HG02623 (cell line): ENCODE results near the gene ARSG.
"Not testable (repeated sequence)": the region's sequence is repeated elsewhere in the genome, so short reads cannot be mapped to it uniquely, and the experiment has no call there.

Experiments
- ATAC-seq: cut with Tn5 transposase; IDR thresholded peaks from one replicate; pipeline ENCODE4 v1.9.1; 2021; ENCODE audit warnings: moderate library complexity; ENCODE audit not compliant: unreplicated experiment

Gene ARSG

DNA sequence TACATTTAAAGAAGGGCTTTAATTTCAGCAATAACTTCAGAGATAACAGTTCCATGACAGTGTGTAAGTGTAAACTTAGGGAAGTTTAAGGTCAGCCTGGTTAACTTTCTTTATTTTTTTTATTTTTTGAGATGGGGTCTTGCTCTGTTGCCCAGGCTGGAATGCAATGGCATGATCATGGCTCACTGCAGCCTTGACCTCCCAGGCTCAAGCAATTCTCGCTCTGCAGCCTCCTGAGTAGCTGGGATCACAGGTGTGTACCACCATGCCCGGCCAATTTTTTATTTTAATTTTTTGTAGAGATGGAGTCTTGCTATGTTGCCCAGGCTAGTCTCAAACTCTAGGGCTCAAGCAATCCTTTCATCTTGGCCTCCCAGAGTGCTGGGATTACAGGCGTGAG lies 15.0 kb upstream of the ARSG start:
- not testable (repeated sequence) for ATAC-seq

DNA sequence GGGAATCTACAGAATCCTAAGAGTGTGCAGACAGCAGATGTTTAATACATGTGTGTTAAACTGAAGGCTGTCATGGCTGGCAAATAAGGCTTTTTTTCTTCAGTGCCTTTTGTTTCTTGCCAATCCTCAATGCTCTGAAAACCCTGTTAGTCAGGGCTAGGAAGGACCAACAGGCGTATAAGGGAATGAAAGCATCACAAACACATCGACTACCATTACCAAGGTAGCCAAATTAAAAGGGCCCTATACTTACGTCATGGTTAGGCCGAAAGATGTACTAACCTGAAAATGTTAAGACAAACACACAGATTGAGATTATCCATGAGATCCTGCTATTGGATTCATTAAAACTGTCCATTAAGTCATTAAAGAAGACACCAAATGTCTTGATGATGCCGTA lies 13.5 kb upstream of the ARSG start:
- ATAC-seq: no peak

DNA sequence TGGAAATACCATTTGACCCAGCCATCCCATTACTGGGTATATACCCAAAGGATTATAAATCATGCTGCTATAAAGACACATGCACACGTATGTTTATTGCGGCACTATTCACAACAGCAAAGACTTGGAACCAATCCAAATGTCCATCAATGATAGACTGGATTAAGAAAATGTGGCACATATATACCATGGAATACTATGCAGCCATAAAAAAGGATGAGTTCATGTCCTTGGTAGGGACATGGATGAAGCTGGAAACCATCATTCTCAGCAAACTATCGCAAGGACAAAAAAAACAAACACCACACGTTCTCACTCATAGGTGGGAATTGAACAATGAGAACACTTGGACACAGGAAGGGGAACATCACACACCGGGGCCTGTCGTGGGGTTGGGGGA lies 9.3 kb upstream of the ARSG start:
- not testable (repeated sequence) for ATAC-seq

DNA sequence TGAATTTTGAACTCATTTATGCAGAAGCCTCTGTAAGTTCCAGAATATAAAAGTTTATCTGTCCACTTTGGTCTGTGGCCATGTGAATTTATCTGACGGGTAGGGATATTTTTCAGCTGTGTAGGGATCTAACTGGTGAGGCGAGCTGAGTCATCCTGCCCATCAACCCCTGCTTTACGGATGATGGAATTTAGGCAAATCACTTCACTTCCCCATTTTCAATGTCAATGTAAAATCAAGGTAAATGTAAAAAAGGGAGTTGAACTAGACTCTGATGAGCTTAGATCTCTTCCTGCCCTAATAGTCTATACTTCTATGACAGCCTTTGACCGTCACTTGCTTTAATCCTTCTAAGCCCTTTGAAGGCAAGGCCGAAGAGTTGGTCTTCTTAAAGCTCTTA lies 2.9 kb upstream of the ARSG start:
- ATAC-seq: no peak

DNA sequence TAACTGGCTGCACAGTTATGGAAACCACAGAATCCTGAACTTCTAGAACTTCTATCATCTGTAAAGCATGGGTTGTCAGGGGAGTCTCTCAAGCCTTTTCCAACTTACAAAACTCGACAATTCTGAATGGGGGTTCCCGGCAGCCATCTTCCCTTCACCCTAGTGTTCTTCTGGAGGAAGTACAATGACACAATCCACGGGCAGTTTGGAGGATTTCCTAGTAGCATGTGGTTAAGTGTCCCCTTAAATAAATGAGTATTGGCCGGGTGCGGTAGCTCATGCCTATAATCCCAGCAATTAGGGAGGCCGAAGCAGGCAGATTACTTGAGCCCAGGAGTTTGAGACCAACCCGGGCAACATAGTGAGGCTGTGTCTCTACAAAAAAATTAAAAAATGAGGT lies 2.5 kb upstream of the ARSG start:
- no peak for ATAC-seq

DNA sequence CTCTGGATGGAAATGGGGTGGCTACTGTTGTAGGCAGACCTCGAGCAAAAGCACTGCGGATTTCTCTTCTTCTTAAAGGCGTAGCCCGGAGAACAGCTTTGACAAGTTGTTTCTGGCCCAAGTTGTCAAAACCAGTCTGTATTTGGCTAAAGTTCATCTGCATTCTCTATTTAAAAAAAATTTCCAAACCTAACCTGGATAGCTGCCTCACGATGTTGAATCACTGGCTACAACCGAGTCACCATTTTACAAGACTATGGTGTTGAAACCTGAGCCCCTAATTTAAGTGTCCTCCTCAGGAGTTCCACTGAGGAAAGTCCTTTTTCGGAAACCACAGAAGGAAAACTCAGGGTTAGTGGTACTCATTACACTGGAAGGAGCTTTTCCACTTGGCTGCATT lies 1.8 kb upstream of the ARSG start:
- ATAC-seq: no peak

DNA sequence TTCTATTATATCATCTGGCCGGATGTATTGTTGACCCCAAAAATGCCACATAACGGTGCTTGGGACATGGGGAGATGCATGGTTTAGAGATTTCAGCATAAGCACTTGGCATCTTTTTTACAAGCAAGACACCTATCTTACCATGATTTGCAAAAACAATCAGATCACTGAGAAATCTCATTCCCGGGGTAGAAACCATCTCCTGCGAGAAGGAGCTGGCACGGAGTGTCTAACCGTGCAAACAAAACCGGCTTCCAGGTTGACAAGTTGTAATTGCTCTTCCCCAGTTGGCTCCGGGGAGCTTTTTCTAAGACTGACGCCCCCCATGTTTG lies 1.4 kb upstream of the ARSG start:
- ATAC-seq: no peak

DNA sequence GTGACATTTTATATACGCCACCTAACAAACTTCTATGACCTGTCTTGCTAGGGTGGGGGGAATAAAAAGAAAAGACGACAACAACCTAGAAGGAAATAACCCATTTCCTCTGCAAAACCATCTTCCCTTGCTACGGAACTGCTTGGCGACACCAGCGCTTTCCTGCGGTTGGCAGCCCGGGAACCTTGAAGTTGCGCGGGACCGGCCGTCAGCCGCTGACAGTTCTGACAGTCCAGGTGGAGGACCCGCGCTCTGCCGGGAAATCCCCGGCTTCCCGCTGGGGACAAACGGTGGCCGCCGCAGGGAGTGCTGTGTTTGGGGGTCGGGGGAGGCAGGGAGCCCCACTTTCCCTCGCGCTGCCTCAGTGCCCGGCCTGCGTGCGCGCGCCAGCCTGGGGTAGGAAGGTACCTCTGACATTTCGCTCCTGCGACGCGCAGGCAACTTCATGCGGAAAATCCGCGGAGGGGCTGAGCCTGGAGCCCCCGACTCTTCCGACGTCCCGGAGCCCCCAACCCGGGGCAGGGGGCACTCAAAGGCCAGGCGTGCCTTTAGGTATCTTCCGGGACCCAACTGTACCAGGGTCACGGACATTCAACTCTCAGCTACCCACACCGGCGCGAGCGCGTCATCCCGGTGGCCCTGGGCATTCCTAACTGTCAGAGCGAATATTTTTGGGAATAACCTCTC lies 884 bp upstream of the ARSG start:
- ATAC-seq: no peak

DNA sequence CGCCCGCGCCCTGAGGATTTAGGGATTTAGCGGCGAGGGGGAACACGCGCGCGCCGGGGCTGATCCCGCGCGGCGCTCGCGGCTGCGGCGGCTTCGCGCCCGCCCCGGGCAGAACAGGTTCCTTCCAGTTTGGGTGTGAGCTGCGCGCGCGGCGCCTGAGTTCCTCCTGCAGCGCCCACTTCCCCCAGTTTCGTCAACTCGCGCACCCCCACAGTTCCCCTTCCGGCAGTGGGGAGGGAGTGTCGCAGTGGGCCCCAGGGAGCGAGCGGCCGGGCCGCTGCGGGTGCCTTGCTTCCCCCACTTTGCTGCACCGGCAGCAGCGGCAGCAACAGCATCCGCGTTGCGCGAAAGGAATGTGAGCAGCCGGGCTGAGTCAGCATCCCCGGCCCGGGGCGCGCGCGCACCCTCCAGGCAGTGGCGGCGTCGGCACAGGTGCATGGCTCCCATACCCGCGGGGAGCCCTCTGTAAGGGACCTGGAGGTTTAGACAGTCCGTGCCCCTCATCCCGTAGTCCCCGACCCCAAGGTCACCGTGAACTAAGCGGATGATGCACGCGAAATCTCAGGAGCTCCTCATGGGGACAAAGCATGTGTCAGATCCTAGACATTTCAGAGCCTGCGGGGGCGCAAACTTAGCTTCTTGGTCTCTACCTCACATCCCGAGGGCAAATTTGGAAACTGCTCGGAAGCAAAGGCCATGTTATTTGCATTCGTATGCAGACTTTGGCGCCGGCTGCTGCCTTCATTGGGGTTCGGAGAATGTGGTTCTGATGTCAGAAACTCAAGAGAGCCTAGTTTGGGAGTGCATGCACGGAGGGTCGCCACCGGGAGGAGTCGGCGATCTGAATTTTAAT lies 767 bp downstream of the ARSG start:
- peak; percentile 59 for ATAC-seq

DNA sequence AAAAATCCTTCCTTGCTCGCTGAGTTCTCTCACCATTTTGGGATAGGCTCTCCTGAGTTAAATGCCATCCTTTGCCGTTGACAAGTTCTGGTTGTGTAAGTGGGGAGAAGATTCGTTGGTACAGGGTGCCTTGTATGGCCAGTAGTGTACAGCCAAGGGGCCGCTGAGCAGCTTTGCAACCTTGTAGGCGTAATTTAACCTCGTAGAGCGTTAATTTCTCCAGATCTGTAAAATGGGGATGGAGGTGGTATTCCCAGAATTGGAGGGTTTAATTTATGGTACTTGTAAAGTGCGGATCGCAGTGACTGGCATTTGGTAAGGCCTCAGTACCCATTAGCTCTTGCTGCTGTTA lies 1.4 kb downstream of the ARSG start:
- ATAC-seq: no peak

DNA sequence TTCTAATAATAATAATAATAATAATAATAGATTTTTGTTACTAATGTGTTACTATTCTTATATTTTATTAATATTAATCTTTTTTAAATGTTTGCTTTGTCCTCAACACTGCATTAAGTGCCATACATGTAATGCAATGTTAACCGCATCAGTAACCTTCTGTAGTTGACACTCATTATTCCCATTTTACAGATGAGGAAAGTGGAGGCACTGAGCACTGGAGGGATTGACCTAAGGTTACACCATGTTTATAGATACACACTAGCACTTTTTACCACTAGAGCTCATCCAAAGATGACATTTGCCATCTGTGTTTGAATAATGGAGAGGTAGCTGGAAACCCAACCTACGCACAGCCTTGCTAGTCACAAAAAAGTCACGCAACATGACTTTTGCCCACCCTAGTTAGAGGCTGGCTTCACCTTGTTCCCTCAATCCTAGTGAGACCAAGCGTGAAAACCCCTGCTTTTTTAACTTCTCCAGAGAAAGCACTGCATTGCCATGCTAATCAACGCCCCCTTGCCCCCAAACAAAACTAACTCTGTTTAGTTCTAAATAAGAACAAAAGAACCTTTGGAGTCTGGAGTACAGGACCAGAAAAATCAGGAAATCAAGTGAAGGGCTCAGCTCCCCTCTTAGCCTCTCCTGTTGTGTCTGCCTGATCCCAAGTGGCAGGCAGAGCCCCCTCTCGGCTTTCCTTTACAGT lies 2.3 kb downstream of the ARSG start:
- no peak for ATAC-seq

DNA sequence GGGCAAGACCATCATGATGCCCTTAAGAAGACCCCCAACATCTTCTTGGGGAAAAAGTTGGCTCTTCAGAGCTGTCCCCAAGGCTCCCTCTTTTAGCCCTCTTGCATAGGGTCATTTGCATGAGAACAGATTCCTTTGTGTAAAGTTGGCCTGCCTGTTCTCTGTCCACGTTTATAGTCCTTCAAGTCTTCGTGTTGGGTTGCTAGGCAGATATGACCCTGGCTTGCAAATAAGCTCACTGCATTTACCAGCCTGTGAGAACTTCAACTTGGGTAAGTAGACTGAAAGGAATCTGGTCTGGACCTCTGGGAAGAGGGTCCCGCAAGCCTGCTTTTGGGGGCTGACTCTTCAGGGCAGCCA lies 2.9 kb downstream of the ARSG start:
- ATAC-seq: no peak

DNA sequence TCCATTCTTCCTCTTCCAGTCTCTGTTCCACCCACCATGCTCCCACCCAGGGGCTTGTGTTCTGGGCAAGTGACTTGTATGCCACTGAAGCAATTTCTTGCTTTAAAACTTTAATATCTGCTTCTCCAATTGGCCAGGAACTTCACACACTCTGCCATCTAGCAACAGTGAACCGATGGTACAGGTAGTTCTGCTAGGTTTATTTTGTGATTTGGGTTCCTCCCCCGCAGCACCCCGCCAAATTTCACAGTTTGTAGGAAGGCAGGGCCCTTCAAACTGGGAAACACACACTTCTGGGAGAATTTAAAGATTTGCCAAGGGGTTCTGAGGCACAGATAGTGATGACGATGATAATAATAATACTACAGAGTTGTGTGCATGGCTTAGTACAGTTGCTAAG lies 3.3 kb downstream of the ARSG start:
- ATAC-seq: no peak

DNA sequence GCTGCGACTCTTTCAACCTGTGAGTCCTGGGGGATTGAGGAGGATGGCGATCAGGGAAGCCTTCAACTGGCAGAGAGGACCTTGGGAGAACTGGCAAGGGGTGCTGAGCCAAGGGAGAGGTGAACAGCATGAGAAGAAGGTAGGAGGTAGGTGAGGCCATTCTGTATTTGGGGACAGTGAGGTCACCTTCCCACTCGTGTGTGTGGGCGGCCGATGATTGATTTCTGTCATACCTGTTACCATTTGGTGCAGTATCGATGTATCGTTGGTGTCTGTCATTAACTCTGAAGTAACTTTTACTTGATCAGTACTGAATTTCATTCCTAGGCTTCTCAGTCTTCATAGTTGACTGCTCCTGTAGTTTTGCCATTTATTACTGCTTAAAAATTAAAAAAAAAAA lies 3.8 kb downstream of the ARSG start:
- no peak for ATAC-seq

DNA sequence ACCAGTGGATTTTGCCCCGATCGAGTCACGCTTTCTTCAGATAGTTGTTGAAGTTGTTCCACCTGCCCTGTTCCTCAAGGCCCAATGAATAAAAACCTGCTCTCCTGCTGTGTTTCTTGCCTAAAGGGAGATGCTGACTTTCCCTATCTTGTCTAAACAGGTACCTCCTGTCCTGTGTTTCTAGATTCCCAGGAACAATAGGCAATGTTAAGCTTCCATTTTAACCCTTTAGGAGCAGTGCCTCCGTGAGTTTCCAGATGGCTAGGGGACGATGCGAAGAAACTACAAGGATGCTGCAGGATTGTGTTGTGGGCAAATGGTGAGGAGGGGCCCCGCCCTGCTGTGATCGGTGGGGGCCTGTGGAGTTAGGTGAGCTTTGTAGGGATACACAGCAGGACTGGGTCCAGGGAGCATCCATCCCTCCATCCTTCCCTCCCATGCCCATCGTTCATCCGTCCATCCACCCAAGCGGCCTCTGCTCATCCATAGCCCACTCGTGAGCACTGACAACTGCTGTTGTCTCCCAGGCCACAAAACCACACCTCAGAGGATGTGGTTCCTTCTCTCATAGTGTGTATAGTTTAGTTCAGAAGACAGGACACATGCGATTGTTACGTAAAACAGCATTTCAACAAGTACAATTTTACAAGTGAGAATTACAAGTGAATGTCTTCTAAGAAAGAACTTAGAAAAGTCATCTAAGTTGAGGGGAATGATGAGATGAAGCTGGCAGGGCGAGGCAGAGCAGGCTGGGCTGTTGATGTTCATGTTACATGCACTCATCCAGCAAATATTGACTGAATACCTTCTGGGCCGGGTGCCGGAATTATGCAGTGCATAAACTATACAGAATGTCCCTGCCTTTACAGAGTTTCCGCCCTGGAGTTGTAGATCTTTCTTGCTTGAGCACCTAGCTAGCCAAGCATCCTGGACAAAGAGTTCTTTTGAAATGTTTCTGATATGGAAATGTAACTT lies 5.2 kb downstream of the ARSG start:
- ATAC-seq: no peak

DNA sequence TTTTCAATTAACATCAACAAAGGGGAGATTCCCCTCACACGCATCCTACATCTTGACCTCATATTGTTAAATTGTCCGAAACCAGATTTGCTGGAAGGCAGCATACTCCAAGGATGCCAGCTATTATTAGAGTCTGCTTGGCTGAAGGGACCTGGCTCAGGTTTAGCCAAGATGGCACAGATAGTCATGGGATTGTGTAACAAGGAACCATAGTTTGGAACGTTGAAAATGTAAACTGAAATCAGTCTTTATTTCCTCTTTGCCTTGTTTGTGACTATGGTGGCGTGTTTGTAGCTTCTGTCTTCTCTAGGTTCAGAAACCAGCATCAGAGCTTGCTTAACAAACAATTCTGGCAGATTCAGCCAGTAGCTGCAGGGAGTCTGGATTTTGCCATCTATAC lies 5.9 kb downstream of the ARSG start:
- ATAC-seq: no peak

DNA sequence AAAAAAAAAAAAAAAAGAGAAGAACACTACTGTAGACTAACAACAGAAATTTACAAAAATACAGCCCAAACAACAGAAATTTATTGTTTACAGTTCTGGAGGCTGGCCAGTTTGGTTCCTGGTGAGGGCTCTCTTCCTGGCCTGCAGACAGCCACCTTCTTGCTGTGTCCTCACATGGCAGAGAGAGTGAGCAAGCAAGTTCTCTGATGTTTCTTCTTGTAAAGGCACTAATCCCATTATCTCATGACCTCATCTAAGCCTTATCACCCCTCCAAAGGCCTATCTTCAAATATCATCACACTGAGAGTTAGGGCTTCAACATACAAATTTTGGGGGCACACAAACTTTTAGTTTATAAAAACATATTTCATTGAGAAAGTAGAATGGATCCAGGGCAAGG lies 7.3 kb downstream of the ARSG start:
- ATAC-seq: no peak

DNA sequence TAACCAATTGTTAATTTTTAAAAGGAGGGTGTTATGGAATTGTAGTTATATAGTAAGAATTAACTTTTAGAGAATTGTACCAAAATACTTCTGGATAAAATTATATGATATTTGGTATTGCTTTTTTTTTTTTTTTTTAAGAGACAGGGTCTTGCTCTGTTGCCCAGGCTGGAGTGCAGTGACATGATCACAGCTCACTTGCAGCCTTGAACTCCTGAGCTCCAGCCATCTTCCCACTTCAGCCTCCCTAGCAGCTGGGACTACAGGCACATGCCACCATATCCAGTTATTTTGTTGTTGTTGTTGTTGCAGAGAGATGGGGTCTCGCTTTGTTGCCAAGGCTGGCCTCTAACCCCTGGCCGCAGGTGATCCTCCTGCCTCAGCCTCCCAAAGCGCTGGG lies 8.5 kb downstream of the ARSG start:
- ATAC-seq: no peak

DNA sequence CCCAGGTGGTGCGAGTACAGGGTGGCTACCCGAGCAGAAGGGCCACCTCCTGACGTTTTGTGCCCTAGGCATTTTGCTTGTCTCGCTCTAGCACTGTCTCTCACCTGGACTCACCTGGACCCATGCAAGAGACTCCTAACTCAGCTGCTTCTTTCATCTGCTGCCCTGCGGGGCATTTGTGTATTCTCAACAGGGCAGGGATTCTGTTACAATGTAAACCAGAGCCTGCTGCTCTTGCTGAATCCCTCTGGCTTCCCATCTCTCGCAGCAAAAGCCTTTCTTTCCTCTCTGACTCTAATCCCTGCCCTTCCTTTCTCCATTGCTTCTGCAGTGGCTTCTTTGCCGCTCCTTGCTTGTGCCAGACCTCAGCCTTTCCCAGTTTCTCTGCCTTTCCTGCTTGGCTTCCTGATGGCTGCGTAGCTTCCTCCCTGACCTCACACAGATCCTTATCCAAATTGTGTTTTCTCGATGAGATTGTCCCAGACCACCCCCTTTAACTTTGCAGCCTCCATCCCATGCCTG lies 10.2 kb downstream of the ARSG start:
- ATAC-seq: no peak

DNA sequence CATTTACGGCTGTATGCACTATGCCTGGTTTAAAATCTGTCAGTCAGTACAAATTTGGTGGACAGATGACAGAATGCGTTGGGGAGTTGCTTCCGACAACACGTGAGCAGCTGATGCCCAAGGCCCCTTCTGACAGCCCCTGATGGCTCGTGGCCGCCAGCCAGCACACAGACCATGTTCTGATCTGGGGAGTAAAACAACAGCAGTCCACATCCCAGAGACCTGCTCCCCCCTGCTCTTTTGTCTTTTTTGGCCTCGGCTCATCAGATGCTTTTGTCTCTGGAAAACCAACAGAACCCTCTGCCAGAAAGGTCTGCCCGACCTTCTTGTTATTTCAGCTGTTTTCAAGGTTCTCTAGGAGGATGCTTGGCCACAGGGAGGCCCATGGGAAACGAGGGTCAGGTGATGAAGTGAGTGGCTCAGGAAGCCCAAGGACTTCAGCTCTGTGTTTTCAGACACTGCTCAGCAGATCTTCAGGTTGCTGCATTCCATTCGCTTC lies 10.8 kb downstream of the ARSG start:
- no peak for ATAC-seq

DNA sequence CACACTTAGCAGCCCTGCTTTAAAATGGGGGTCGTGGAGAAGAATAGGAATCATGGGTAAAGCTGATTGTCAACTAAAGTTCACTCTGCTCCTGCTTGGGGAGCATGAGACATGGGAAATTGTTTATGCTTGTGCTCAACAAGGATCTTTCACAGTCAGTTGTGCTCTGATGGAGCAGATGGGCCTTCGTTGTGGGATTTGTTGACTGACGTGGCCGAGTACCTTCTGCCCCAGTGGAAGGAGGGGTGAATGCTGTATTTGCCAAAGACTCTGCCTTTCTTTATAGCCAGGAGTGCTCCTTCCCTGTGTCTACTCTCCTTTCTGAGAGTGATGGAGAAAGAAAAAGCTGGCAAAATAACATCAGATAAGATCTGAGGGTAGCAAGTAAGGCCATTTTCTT lies 11.4 kb downstream of the ARSG start:
- ATAC-seq: no peak
